ENCODE data around the gene FAM111B. TPM values are rescaled to one million over a fixed set of nuclear protein-coding genes. Genes with fewer than 3 reads are reported as not detected.
A peak's percentile ranks its signal among the peaks of the same experiment; 100 is the strongest.
"Not testable (repeated sequence)": the region's sequence is repeated elsewhere in the genome, so short reads cannot be mapped to it uniquely, and the experiment has no call there.

Gene FAM111B
- total RNA-seq, 4 donors from 2014 or later = 0.37 to 1.7 (median 0.40) TPM

- DNase-seq; H3K27me3 ChIP-seq; in situ Hi-C loops (cut with MboI; ENCODE audit: low pct_ligation_motif_present in 1 of 4, low pct_unique_long_range_greater_than_20kb in 1 of 4, low sequenced_read_pairs in 3 of 4); H3K9me3 ChIP-seq; H3K36me3 ChIP-seq; H3K4me1 ChIP-seq; H3K27ac ChIP-seq; H3K4me3 ChIP-seq: not testable (repeated sequence)
- WGBS, 2 donors (ENCODE audit: low coverage in 1 of 2) = 55 to 78% methylated on average over 4 to 5 of the region's 5 CpGs
- intact Hi-C loops (cut with DNase I; ENCODE audit: low total_unique reads) = loop anchor here (5.0 kb wide), 1 partner anchor 36 kb away; no protein-coding TSS in a partner anchor
Measured at GRCh38 chr11:59095972-59096575, 11.0 kb upstream of the FAM111B start.

- Histone ChIP-seq H3K27ac (no peak overlapping the region), H3K27me3 (peaks cover 10% of the 10 kb centered on the region), H3K4me3 (no peak overlapping the region), H3K36me3 (no peaks in the 10 kb centered on the region), H3K4me1 (peaks cover 0 to 8% (median 5%) of the 10 kb centered on the region in 4 donors), H3K9me3 (no peaks in the 10 kb centered on the region)
- WGBS, 2 donors (ENCODE audit: low coverage in 1 of 2) = 86 to 92% methylated on average over 5 of the region's 5 CpGs
- intact Hi-C loops (cut with DNase I; ENCODE audit: low total_unique reads) = loop anchor here (5.0 kb wide), 1 partner anchor 35 kb away; no protein-coding TSS in a partner anchor
- DNase-seq = peak; percentile 75
- in situ Hi-C loops (cut with MboI; ENCODE audit: low pct_ligation_motif_present in 1 of 4, low pct_unique_long_range_greater_than_20kb in 1 of 4, low sequenced_read_pairs in 3 of 4) = no loop called here
- TF ChIP-seq CTCF (IDR thresholded peaks at IDR 0.05) (peak; percentile 58 to 68 (median 63)), EP300 (IDR thresholded peaks at IDR 0.05; ENCODE audit: low read depth) (no peak)
Measured at GRCh38 chr11:59097113-59097708, 9.8 kb upstream of the FAM111B start.

GRCh38 chr11:59097938-59098337 lies 9.1 kb upstream of the FAM111B start:
- DNase-seq; H3K36me3 ChIP-seq; H3K4me3 ChIP-seq; H3K9me3 ChIP-seq; H3K27ac ChIP-seq; H3K4me1 ChIP-seq; in situ Hi-C loops (cut with MboI; ENCODE audit: low pct_ligation_motif_present in 1 of 4, low pct_unique_long_range_greater_than_20kb in 1 of 4, low sequenced_read_pairs in 3 of 4): not testable (repeated sequence)
- peaks cover 11% of the 10 kb centered on the region for H3K27me3 ChIP-seq
- WGBS, 2 donors (ENCODE audit: low coverage in 1 of 2) = 59 to 68% methylated on average over 8 of the region's 8 CpGs
- intact Hi-C loops (cut with DNase I; ENCODE audit: low total_unique reads) = loop anchor here (5.0 kb wide), 1 partner anchor 34 kb away; no protein-coding TSS in a partner anchor

- TF ChIP-seq POLR2A (IDR thresholded peaks at IDR 0.05) (no peak), CTCF (IDR thresholded peaks at IDR 0.05) (peak; percentile 21 to 36 (median 26)), EP300 (IDR thresholded peaks at IDR 0.05; ENCODE audit: low read depth) (no peak), POLR2AphosphoS5 (IDR thresholded peaks at IDR 0.05) (no peak)
- Histone ChIP-seq H3K27ac (no peak overlapping the region), H3K27me3 (peaks cover 11% of the 10 kb centered on the region), H3K4me3 (peak overlapping the region in 3 of 4 donors; percentile 15 to 40 (median 21)), H3K9me3 (no peaks in the 10 kb centered on the region), H3K36me3 (no peaks in the 10 kb centered on the region), H3K4me1 (peaks cover 4 to 19% (median 13%) of the 10 kb centered on the region in 4 donors)
- 14% methylated on average over 23 of the region's 23 CpGs; no CpG with 5 or more reads in 1 of the 2 donors for WGBS, 2 donors (ENCODE audit: low coverage in 1 of 2)
- intact Hi-C loops (cut with DNase I; ENCODE audit: low total_unique reads) (no loop called here), in situ Hi-C loops (cut with MboI; ENCODE audit: low pct_ligation_motif_present in 1 of 4, low pct_unique_long_range_greater_than_20kb in 1 of 4, low sequenced_read_pairs in 3 of 4) (no loop called here)
- DNase-seq = peak; percentile 66
Measured at GRCh38 chr11:59102259-59102765, 4.7 kb upstream of the FAM111B start.

- DNase-seq; H3K27ac ChIP-seq; H3K27me3 ChIP-seq; H3K9me3 ChIP-seq; in situ Hi-C loops (cut with MboI; ENCODE audit: low pct_ligation_motif_present in 1 of 4, low pct_unique_long_range_greater_than_20kb in 1 of 4, low sequenced_read_pairs in 3 of 4); intact Hi-C loops (cut with DNase I; ENCODE audit: low total_unique reads); H3K36me3 ChIP-seq: not testable (repeated sequence)
- WGBS, 2 donors (ENCODE audit: low coverage in 1 of 2) = 16 to 33% methylated on average over 3 to 10 of the region's 10 CpGs
- H3K4me3 ChIP-seq = peak overlapping the region in 2 of 4 donors; percentile 45 to 67
- peaks cover 4 to 21% (median 8%) of the 10 kb centered on the region in 4 donors for H3K4me1 ChIP-seq
Measured at GRCh38 chr11:59107721-59108120, 684 bp downstream of the FAM111B start.
